ENCODE results near the gene HSF2BP. TPM values are rescaled to one million over a fixed set of nuclear protein-coding genes. Genes with fewer than 3 reads are reported as not detected.

Gene HSF2BP
- total and polyA plus RNA-seq, 8 donors, result 0.11 to 0.32 (median 0.22) TPM

- no peak for ATAC-seq
- DNase-seq, result no peak
- no peak for FAIRE-seq
- intact Hi-C loops (cut with DNase I), result no loop called here
- TF ChIP-seq CTCF (IDR thresholded peaks at IDR 0.05), result no peak
- Histone ChIP-seq H3K4me1 (no peaks in the 10 kb centered on the region), H3K27me3 (no peaks in the 10 kb centered on the region), H3K27ac (no peak overlapping the region), H3K36me3 (no peaks in the 10 kb centered on the region), H3K4me3 (no peak overlapping the region), H3K9me3 (no peaks in the 10 kb centered on the region)
- WGBS, 2 donors, result 63 to 68% methylated on average over 2 of the region's 2 CpGs
Observed at GRCh38 chr21:43627527-43627926, 31.8 kb downstream of the HSF2BP start.

DNA sequence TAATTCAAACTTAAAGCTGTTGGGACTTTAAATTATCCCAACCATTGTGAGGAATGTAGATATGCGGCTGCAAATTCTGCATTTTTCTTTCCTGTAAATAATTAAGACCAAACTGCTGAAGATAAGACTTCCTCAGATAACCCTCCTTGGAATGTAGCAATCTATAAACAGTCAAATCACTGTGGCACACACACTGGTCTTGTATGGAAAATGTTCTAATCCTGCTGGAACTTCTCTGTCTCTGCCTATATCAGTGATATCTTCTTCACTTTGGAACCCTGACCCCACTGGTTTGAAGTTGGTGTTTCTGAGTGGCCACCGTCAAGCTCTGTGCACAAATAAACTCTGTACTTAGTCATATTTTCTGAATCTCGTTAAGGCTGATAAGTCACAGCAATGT, 32.9 kb downstream of the HSF2BP start:
- intact Hi-C loops (cut with DNase I), result no loop called here
- Histone ChIP-seq H3K27me3 (no peaks in the 10 kb centered on the region), H3K4me3 (no peak overlapping the region), H3K27ac (no peak overlapping the region), H3K36me3 (no peaks in the 10 kb centered on the region), H3K9me3 (no peaks in the 10 kb centered on the region), H3K4me1 (no peaks in the 10 kb centered on the region)
- no peak for TF ChIP-seq CTCF (IDR thresholded peaks at IDR 0.05)
- DNase-seq (no peak), FAIRE-seq (no peak), ATAC-seq (no peak)
- WGBS, 2 donors, result 16 to 19% methylated on average over 3 of the region's 3 CpGs

GRCh38 chr21:43624339-43624738, 34.9 kb downstream of the HSF2BP start:
- no peak overlapping the region for H3K4me3 ChIP-seq
- intact Hi-C loops (cut with DNase I), result no loop called here
- no peak for FAIRE-seq
- no peaks in the 10 kb centered on the region for H3K27me3 ChIP-seq
- TF ChIP-seq CTCF (IDR thresholded peaks at IDR 0.05), result no peak
- no peak overlapping the region for H3K27ac ChIP-seq
- 74 to 84% methylated on average over 4 of the region's 4 CpGs for WGBS, 2 donors
- no peaks in the 10 kb centered on the region for H3K36me3 ChIP-seq
- H3K4me1 ChIP-seq, result no peaks in the 10 kb centered on the region
- ATAC-seq, result no peak
- DNase-seq, result no peak
- H3K9me3 ChIP-seq, result no peaks in the 10 kb centered on the region

DNA sequence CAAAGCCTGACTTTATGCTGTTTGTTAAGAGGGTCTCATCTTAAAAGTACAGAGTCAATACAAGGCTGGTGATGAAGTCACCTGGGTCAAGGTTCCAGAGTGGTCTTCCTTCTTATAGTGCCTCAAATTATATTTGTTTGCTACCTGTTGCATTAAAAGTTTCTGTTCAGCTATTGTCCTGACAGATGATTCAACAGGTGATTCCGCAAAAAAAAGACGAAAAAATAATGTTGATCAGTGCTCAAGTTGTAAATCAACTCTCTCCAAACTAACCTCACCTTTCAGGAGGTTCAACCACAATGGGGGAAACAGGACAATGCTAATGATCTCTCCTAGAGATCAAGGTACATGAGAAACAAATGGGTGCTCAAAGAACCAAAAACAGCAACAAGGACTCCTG, 35.7 kb downstream of the HSF2BP start:
- Histone ChIP-seq H3K27me3 (no peaks in the 10 kb centered on the region), H3K27ac (no peak overlapping the region), H3K4me1 (no peaks in the 10 kb centered on the region), H3K4me3 (no peak overlapping the region), H3K36me3 (no peaks in the 10 kb centered on the region), H3K9me3 (no peaks in the 10 kb centered on the region)
- FAIRE-seq, result no peak
- intact Hi-C loops (cut with DNase I), result no loop called here
- 78 to 93% methylated on average over 2 of the region's 2 CpGs for WGBS, 2 donors
- no peak for ATAC-seq
- DNase-seq, result no peak
- no peak for TF ChIP-seq CTCF (IDR thresholded peaks at IDR 0.05)

DNA sequence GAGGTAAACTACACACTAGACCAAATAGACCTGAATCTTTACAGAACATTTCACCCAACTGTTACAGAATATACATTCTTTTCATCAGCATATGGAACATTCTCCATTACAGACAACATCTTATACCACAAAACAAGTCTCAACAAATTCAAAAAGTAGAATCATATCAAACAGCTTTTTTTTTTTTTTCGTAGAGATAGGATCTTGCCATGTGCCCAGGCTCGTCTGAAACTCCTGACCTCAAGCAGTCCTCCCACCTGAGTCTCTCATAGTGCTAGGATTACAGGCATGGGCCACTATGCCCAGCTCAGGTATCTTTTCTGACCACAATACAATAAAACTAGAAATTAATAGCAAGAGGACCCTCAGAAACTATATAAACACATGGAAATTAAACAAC, 36.5 kb downstream of the HSF2BP start:
- Histone ChIP-seq H3K36me3 (no peaks in the 10 kb centered on the region), H3K27me3 (no peaks in the 10 kb centered on the region), H3K27ac (no peak overlapping the region), H3K4me1 (no peaks in the 10 kb centered on the region), H3K9me3 (no peaks in the 10 kb centered on the region), H3K4me3 (no peak overlapping the region)
- FAIRE-seq, result no peak
- TF ChIP-seq CTCF (IDR thresholded peaks at IDR 0.05), result no peak
- WGBS, 2 donors, result 60 to 74% methylated on average over 2 of the region's 2 CpGs
- DNase-seq, result no peak
- ATAC-seq, result no peak
- intact Hi-C loops (cut with DNase I), result no loop called here

Measured in pancreas (tissue), 10 donors.